ENCODE results near the gene CCSER1. TPM values are rescaled to one million over a fixed set of nuclear protein-coding genes. Genes with fewer than 3 reads are reported as not detected.
"Not testable (repeated sequence)": the region's sequence is repeated elsewhere in the genome, so short reads cannot be mapped to it uniquely, and the experiment has no call there.

Gene CCSER1
- total and polyA plus RNA-seq, 2 donors (not counting 1 experiment from before 2014, with no cell fraction given): under 0.01 TPM; not detected in 1

DNA sequence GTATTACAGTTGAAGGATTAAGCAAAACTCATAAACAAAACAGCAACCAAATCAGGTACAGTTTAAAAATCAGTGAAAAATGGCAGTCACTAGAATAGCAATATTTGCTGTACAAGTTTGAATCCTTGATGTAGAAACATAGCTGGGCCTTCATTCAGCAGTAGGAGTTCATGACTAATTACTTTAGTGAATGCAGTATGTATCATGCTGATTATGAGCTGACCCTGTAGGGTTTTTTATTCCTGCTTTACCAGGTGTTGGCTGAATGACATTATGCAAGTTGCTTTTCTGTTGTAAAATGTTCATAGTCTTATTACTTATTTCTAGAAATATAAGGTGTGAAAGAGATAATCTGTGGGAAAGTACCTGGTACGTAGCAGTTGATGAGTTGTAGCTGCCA is 179.6 kb downstream of the CCSER1 start:
- Histone ChIP-seq H3K79me2 (ENCODE audit: control insufficient read depth, insufficient read depth, low read length) (no peaks in the 10 kb centered on the region), H3K27me3 (ENCODE audit: control insufficient read depth, insufficient read depth, low read length) (no peaks in the 10 kb centered on the region), H2AFZ (ENCODE audit: low read length) (no peak overlapping the region), H3K4me2 (ENCODE audit: extremely low read depth, insufficient read depth, low read length) (no peak overlapping the region), H3K36me3 (ENCODE audit: control insufficient read depth, insufficient read depth, low read length) (no peaks in the 10 kb centered on the region), H3K27ac (ENCODE audit: insufficient read depth, low read length) (no peak overlapping the region), H3K4me1 (ENCODE audit: control insufficient read depth, extremely low read depth, insufficient read depth, low read length) (no peaks in the 10 kb centered on the region), H3K4me3 (replicated peaks in 1 of 4; ENCODE audit: control extremely low read depth in 1 of 4, insufficient read depth in 1 of 4, low read depth in 3 of 4, low read length in 4 of 4) (no peak overlapping the region), H3K9ac (ENCODE audit: insufficient read depth, low read length) (no peak overlapping the region), H4K20me1 (ENCODE audit: control insufficient read depth, extremely low read depth, insufficient read depth, low read length) (no peaks in the 10 kb centered on the region), H3K9me3 (ENCODE audit: control insufficient read depth, insufficient read depth, low read depth, low read length) (no peaks in the 10 kb centered on the region)
- TF ChIP-seq, protein P1, sequence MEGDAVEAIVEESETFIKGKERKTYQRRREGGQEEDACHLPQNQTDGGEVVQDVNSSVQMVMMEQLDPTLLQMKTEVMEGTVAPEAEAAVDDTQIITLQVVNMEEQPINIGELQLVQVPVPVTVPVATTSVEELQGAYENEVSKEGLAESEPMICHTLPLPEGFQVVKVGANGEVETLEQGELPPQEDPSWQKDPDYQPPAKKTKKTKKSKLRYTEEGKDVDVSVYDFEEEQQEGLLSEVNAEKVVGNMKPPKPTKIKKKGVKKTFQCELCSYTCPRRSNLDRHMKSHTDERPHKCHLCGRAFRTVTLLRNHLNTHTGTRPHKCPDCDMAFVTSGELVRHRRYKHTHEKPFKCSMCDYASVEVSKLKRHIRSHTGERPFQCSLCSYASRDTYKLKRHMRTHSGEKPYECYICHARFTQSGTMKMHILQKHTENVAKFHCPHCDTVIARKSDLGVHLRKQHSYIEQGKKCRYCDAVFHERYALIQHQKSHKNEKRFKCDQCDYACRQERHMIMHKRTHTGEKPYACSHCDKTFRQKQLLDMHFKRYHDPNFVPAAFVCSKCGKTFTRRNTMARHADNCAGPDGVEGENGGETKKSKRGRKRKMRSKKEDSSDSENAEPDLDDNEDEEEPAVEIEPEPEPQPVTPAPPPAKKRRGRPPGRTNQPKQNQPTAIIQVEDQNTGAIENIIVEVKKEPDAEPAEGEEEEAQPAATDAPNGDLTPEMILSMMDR (conservative IDR thresholded peaks at IDR 0.05 in 1 of 2, IDR thresholded peaks at IDR 0.05 in 1 of 2; ENCODE audit: low read depth in 1 of 2, low read length in 2 of 2): no peak
- no peak for TF ChIP-seq EZH2 (IDR thresholded peaks at IDR 0.05; ENCODE audit: low read length, missing control alignments)
- DNase-seq (ENCODE audit: low read depth in 2 of 2): no peak

- not testable (repeated sequence) for H3K9ac ChIP-seq (ENCODE audit: insufficient read depth, low read length); H3K4me3 ChIP-seq (replicated peaks in 1 of 4; ENCODE audit: control extremely low read depth in 1 of 4, insufficient read depth in 1 of 4, low read depth in 3 of 4, low read length in 4 of 4)
- DNase-seq (ENCODE audit: low read depth in 2 of 2): peak; percentile 61 to 74
These were observed 189.9 kb downstream of the CCSER1 start for GRCh38 chr4:90317140-90317539.

DNA sequence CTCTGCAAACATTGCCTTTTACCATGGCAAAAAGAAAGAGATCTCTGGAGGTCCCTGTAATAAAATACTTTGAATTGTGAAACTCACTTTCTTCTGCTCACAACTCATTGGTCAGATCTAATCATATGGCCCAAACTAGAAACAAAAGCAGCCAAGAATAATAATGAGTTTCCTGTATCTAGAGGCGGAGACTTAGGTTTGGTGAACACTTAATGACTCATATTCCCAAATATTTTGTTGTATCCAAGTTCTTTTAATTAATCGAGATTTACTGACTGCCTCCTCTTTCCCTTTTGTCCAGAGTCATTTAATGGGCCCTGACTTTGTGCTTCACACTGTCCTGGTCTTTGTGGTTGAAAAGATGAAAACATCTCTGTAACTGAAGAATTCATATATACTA is 190.6 kb downstream of the CCSER1 start:
- no peak for TF ChIP-seq EZH2 (IDR thresholded peaks at IDR 0.05; ENCODE audit: low read length, missing control alignments)
- TF ChIP-seq, protein P1 (conservative IDR thresholded peaks at IDR 0.05 in 1 of 2, IDR thresholded peaks at IDR 0.05 in 1 of 2; ENCODE audit: low read depth in 1 of 2, low read length in 2 of 2): no peak

More at GRCh38 chr4:90317140-90317539, 189.9 kb downstream of the CCSER1 start:
- not testable (repeated sequence) for H4K20me1 ChIP-seq (ENCODE audit: control insufficient read depth, extremely low read depth, insufficient read depth, low read length); H3K36me3 ChIP-seq (ENCODE audit: control insufficient read depth, insufficient read depth, low read length); H2AFZ ChIP-seq (ENCODE audit: low read length); H3K79me2 ChIP-seq (ENCODE audit: control insufficient read depth, insufficient read depth, low read length); H3K27me3 ChIP-seq (ENCODE audit: control insufficient read depth, insufficient read depth, low read length); H3K4me1 ChIP-seq (ENCODE audit: control insufficient read depth, extremely low read depth, insufficient read depth, low read length); H3K9me3 ChIP-seq (ENCODE audit: control insufficient read depth, insufficient read depth, low read depth, low read length)
- Histone ChIP-seq H3K27ac (ENCODE audit: insufficient read depth, low read length) (peak overlapping the region; percentile 89), H3K4me2 (ENCODE audit: extremely low read depth, insufficient read depth, low read length) (peak overlapping the region; percentile 32)

More for the DNA sequence above, 190.6 kb downstream of the CCSER1 start:
- Histone ChIP-seq H3K9ac (ENCODE audit: insufficient read depth, low read length) (peak overlapping the region; percentile 11), H3K27me3 (ENCODE audit: control insufficient read depth, insufficient read depth, low read length) (no peaks in the 10 kb centered on the region), H3K79me2 (ENCODE audit: control insufficient read depth, insufficient read depth, low read length) (no peaks in the 10 kb centered on the region), H3K9me3 (ENCODE audit: control insufficient read depth, insufficient read depth, low read depth, low read length) (no peaks in the 10 kb centered on the region), H2AFZ (ENCODE audit: low read length) (no peak overlapping the region), H3K27ac (ENCODE audit: insufficient read depth, low read length) (peak overlapping the region; percentile 89), H3K4me1 (ENCODE audit: control insufficient read depth, extremely low read depth, insufficient read depth, low read length) (no peaks in the 10 kb centered on the region), H3K4me3 (replicated peaks in 1 of 4; ENCODE audit: control extremely low read depth in 1 of 4, insufficient read depth in 1 of 4, low read depth in 3 of 4, low read length in 4 of 4) (peak overlapping the region in 3 of 4 experiments; percentile 4 to 15 (median 9)), H3K4me2 (ENCODE audit: extremely low read depth, insufficient read depth, low read length) (peak overlapping the region; percentile 85), H3K36me3 (ENCODE audit: control insufficient read depth, insufficient read depth, low read length) (no peaks in the 10 kb centered on the region), H4K20me1 (ENCODE audit: control insufficient read depth, extremely low read depth, insufficient read depth, low read length) (no peaks in the 10 kb centered on the region)
- DNase-seq (ENCODE audit: low read depth in 2 of 2): peak; percentile 93 to 96

All from fibroblast of lung (primary cell).